Calu3 (cell line): Measurements from ENCODE around the gene RND3. TPM values are rescaled to one million over a fixed set of nuclear protein-coding genes. Genes with fewer than 3 reads are reported as not detected.

Experiments
- BruUV-seq: library from RNA; stranded (reverse); fragments of 400-500 nt; replicated peaks from 2 replicates; lab custom pipeline; 2021; lab: Mats Ljungman, UMichigan
- CTCF ChIA-PET: fragments of 300-600 bp; sonication (Branson Sonifier 250); formaldehyde crosslinking; loops from one replicate; lab custom pipeline; 2022; ENCODE audit warnings: antibody characterized with exemption; lab: Charles Lee
- DNase-seq: peaks from one replicate; pipeline ENCODE4 v3.0.0; 2022
- H3K27ac Mint-ChIP-seq: one replicate; pipeline ENCODE4 v1.8.0; 2022; ENCODE audit warnings: mixed read lengths; ENCODE audit not compliant: unreplicated experiment
- H3K27me3 Mint-ChIP-seq: one replicate; pipeline ENCODE4 v1.8.0; 2022; ENCODE audit warnings: mixed read lengths; ENCODE audit not compliant: unreplicated experiment
- H3K36me3 Mint-ChIP-seq: one replicate; pipeline ENCODE4 v1.8.0; 2022; ENCODE audit warnings: mild to moderate bottlenecking, moderate library complexity, mixed read lengths; ENCODE audit not compliant: insufficient read depth, unreplicated experiment
- H3K4me1 Mint-ChIP-seq: one replicate; pipeline ENCODE4 v1.8.0; 2022; ENCODE audit warnings: mild to moderate bottlenecking, low read depth, mixed read lengths; ENCODE audit not compliant: unreplicated experiment
- H3K4me3 Mint-ChIP-seq: one replicate; pipeline ENCODE4 v1.8.0; 2022; ENCODE audit warnings: mild to moderate bottlenecking, low read depth, moderate library complexity, mixed read lengths; ENCODE audit not compliant: unreplicated experiment
- H3K9me3 Mint-ChIP-seq: one replicate; pipeline ENCODE4 v1.8.0; 2022; ENCODE audit warnings: low read depth, mixed read lengths; ENCODE audit not compliant: unreplicated experiment
- CTCF ChIP-seq: fragments of 200-600 bp; IDR thresholded peaks from one replicate; pipeline ENCODE4 v1.8.0; 2022; ENCODE audit warnings: antibody characterized with exemption; ENCODE audit not compliant: unreplicated experiment
- intact Hi-C: fragments of 100-400 bp; cut with micrococcal nuclease; formaldehyde crosslinking; loops from one replicate; pipeline ENCODE4 v1.10.0; 2022; ENCODE audit not compliant: unreplicated experiment
- total RNA-seq: library from RNA; stranded (reverse); gene quantifications from 2 replicates; pipeline ENCODE4 v1.2.3, GENCODE V29; 2022

Gene RND3
- total RNA-seq, 1 experiment from 2014 or later, result 118 TPM

DNA sequence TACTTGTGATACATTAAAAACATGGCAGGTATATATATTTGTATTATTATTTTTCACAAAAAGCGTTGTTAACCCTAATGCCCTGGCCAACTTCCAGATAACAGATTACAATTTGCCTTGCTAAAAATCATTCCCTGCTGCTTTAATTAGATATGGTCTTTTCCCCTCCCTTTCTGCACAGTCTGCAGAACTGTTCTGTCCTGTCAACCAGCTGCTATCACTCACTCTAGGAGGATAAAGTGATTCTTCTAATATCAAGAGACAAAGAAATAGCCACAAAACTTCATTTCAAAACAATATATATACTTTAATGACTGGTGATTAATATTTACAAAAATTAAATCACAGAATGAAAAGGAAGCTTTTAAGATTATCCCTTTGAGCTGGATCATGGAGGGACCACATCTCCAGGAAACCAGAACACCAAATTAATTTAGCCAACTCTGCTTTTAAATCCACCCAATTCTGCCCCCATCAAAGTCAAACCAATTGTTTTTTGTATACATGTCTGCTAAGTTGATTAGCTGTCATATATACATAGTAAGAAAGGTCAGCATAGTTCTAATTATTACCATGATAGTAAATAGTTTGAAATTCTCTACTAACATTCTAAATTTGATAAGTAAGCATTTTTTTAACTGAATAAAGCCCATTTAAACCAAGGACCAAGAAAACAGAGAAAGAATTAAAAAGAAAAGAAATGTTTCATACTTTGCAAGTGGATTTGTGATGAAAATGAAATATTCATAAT lies 55.7 kb downstream of the RND3 start:
- no peak overlapping the region for H3K4me3 Mint-ChIP-seq
- DNase-seq, result no peak
- peaks cover 5% of the 10 kb centered on the region for H3K4me1 Mint-ChIP-seq
- no peak overlapping the region for H3K27ac Mint-ChIP-seq
- BruUV-seq, result no TSS peak
- H3K36me3 Mint-ChIP-seq, result no peaks in the 10 kb centered on the region
- no peak for TF ChIP-seq CTCF
- CTCF ChIA-PET, result no interaction called here
- intact Hi-C loops, result no loop called here
- no peaks in the 10 kb centered on the region for H3K9me3 Mint-ChIP-seq
- no peaks in the 10 kb centered on the region for H3K27me3 Mint-ChIP-seq

GRCh38 chr2:150429384-150429961 lies 58.0 kb downstream of the RND3 start:
- no peak overlapping the region for H3K27ac Mint-ChIP-seq
- no peaks in the 10 kb centered on the region for H3K36me3 Mint-ChIP-seq
- intact Hi-C loops, result no loop called here
- H3K4me1 Mint-ChIP-seq, result peaks cover 13% of the 10 kb centered on the region
- CTCF ChIA-PET, result no interaction called here
- no peak for TF ChIP-seq CTCF
- H3K4me3 Mint-ChIP-seq, result no peak overlapping the region
- no peak for DNase-seq
- no peaks in the 10 kb centered on the region for H3K27me3 Mint-ChIP-seq
- H3K9me3 Mint-ChIP-seq, result no peaks in the 10 kb centered on the region
- no TSS peak for BruUV-seq

DNA sequence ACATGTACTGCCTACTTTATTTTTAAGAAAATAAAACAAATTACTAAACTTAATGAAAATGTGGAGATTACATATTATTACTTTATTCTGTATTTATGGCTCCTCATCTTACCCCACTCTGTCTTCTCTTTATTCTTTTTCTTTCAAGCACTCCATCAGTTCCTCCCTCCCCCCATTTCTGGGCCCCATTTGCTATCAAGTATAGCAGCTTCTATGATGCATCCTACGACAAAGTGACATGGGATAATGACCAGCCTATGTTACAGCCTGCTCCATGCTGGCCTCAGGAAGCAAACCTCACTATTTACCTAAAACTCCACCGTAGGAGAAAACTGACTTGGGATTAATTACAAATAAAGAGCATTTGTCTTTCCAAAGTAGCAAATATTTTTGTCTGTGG lies 58.8 kb downstream of the RND3 start:
- no peak for TF ChIP-seq CTCF
- H3K9me3 Mint-ChIP-seq, result no peaks in the 10 kb centered on the region
- H3K36me3 Mint-ChIP-seq, result no peaks in the 10 kb centered on the region
- intact Hi-C loops, result no loop called here
- no peak overlapping the region for H3K4me3 Mint-ChIP-seq
- no peak for DNase-seq
- no peaks in the 10 kb centered on the region for H3K27me3 Mint-ChIP-seq
- CTCF ChIA-PET, result no interaction called here
- no peak overlapping the region for H3K27ac Mint-ChIP-seq
- peaks cover 13% of the 10 kb centered on the region for H3K4me1 Mint-ChIP-seq
- BruUV-seq, result no TSS peak

- peaks cover 13% of the 10 kb centered on the region for H3K4me1 Mint-ChIP-seq
- CTCF ChIA-PET, result no interaction called here
- intact Hi-C loops, result no loop called here
- no peaks in the 10 kb centered on the region for H3K36me3 Mint-ChIP-seq
- no TSS peak for BruUV-seq
- no peaks in the 10 kb centered on the region for H3K9me3 Mint-ChIP-seq
- no peak for TF ChIP-seq CTCF
- no peak overlapping the region for H3K27ac Mint-ChIP-seq
- no peak for DNase-seq
- H3K4me3 Mint-ChIP-seq, result no peak overlapping the region
- no peaks in the 10 kb centered on the region for H3K27me3 Mint-ChIP-seq
Observed at GRCh38 chr2:150427298-150427697, 60.2 kb downstream of the RND3 start.
